SHP77 treated with DMSO at 0.1 percent for 48 hours (cell line): ENCODE measurements around the gene SPINT3.

ENCODE experiments used
- DNase-seq: peaks from one replicate; lab custom pipeline; 2025; lab: John Stamatoyannopoulos, UW

The SPINT3 gene

GRCh38 chr20:45462711-45463509 lies 52.5 kb downstream of the SPINT3 start:
- no peak for DNase-seq
